ENCODE measurements around the gene RNU6-8. TPM values are rescaled to one million over a fixed set of nuclear protein-coding genes. Genes with fewer than 3 reads are reported as not detected.

RNU6-8 gene
- total RNA-seq, 4 donors from 2014 or later: not detected

DNA sequence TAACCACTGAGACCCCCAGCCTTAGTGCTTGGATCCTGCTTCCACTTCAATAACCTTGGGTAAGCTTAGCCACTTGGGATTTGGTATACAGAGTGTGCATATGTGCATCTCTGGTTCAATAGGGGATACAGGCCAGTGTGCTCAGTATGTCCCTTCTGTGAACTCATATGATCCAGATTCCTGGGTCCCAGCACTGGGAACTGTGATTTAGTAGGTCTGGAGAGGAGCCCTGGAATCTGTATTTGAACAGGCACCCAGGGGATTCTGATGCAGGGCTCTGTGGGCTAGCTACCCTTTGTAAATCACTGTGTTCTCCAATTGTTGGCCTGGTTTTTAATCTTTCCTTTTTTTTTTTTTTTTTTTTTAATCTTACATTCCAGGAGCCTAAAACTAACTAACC lies 9.8 kb upstream of the RNU6-8 start:
- Histone ChIP-seq H3K9me3 (no peaks in the 10 kb centered on the region), H3K4me3 (no peak overlapping the region), H3K27me3 (no peaks in the 10 kb centered on the region), H3K36me3 (no peaks in the 10 kb centered on the region), H3K4me1 (no peaks in the 10 kb centered on the region), H3K27ac (no peak overlapping the region)
- TF ChIP-seq, protein P1, sequence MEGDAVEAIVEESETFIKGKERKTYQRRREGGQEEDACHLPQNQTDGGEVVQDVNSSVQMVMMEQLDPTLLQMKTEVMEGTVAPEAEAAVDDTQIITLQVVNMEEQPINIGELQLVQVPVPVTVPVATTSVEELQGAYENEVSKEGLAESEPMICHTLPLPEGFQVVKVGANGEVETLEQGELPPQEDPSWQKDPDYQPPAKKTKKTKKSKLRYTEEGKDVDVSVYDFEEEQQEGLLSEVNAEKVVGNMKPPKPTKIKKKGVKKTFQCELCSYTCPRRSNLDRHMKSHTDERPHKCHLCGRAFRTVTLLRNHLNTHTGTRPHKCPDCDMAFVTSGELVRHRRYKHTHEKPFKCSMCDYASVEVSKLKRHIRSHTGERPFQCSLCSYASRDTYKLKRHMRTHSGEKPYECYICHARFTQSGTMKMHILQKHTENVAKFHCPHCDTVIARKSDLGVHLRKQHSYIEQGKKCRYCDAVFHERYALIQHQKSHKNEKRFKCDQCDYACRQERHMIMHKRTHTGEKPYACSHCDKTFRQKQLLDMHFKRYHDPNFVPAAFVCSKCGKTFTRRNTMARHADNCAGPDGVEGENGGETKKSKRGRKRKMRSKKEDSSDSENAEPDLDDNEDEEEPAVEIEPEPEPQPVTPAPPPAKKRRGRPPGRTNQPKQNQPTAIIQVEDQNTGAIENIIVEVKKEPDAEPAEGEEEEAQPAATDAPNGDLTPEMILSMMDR (IDR thresholded peaks at IDR 0.05): no peak
- no peak for TF ChIP-seq POLR2A (IDR thresholded peaks at IDR 0.05)
- no peak for DNase-seq
- intact Hi-C loops (cut with DNase I): no loop called here

DNA sequence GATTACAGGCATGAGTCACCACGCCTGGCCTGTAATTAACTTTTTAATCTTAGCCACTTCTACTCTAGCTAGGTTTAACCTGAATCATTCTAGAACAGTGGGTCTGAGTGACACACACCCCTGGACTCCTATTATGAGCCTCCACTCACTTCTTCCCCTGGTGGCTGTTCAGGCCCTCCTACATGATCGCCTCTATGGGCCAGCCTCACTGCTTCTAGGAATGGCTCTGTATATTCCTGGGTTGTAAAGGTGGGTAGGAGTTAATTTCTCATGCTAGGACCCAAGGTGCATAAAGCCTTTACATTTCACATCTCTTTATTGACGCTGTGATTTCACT lies 8.0 kb upstream of the RNU6-8 start:
- no peaks in the 10 kb centered on the region for H3K4me1 ChIP-seq
- H3K4me3 ChIP-seq: no peak overlapping the region
- H3K9me3 ChIP-seq: no peaks in the 10 kb centered on the region
- TF ChIP-seq, protein P1 (IDR thresholded peaks at IDR 0.05): no peak
- no peak for TF ChIP-seq POLR2A (IDR thresholded peaks at IDR 0.05)
- H3K36me3 ChIP-seq: no peaks in the 10 kb centered on the region
- WGBS, 2 donors: 90 to 91% methylated on average over 3 of the region's 3 CpGs
- H3K27me3 ChIP-seq: no peaks in the 10 kb centered on the region
- DNase-seq: no peak
- no peak overlapping the region for H3K27ac ChIP-seq
- intact Hi-C loops (cut with DNase I): no loop called here

DNA sequence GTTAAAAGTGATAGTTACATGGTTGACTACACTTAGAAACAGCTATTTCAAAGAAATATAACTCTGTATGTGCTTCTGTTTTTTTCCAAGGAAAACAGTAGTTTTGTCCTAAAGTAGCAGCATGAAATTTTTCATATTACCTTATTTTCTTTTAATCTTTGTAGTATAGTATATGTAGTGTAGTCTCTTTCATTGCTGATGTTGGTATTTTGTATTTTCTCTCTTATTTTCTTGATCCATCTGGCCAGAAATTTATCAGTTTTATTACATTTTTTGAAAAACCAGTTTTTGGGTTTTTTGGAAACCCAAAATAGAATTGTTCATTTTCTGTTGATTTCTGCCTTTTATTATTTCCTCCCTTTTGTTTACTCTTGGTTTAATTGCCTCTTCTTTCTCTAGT lies 6.4 kb upstream of the RNU6-8 start:
- Histone ChIP-seq H3K4me1 (peaks cover 0 to 3% (median 0%) of the 10 kb centered on the region in 3 donors), H3K4me3 (no peak overlapping the region), H3K9me3 (no peaks in the 10 kb centered on the region), H3K36me3 (no peaks in the 10 kb centered on the region), H3K27me3 (no peaks in the 10 kb centered on the region), H3K27ac (no peak overlapping the region)
- DNase-seq: no peak
- TF ChIP-seq, protein P1 (IDR thresholded peaks at IDR 0.05): no peak
- no peak for TF ChIP-seq POLR2A (IDR thresholded peaks at IDR 0.05)
- intact Hi-C loops (cut with DNase I): no loop called here

DNA sequence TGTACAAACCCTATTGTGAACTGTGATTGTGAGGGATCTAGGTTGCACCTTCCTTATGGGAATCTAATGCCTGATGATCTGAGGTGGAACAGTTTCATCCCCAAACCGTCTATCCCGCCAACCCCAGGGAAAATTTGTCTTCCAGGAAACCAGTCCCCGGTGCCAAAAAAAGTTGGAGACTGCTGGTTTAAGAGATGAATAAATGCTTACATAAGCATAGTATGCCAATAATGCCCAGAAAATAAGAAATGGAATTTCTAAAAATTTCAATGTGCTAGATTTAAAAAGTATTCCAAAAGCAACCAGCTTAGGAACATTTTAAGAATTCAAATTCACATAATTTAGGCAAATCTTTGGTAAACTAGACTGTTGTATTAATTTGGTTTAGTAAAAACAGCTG lies 5.4 kb upstream of the RNU6-8 start:
- WGBS, 2 donors: 70 to 75% methylated on average over 2 to 3 of the region's 3 CpGs
- no peak overlapping the region for H3K4me3 ChIP-seq
- no peak overlapping the region for H3K27ac ChIP-seq
- H3K36me3 ChIP-seq: no peaks in the 10 kb centered on the region
- no peaks in the 10 kb centered on the region for H3K27me3 ChIP-seq
- H3K9me3 ChIP-seq: no peaks in the 10 kb centered on the region
- DNase-seq: no peak
- intact Hi-C loops (cut with DNase I): no loop called here
- TF ChIP-seq, protein P1 (IDR thresholded peaks at IDR 0.05): no peak
- no peak for TF ChIP-seq POLR2A (IDR thresholded peaks at IDR 0.05)
- H3K4me1 ChIP-seq: peaks cover 0 to 12% (median 0%) of the 10 kb centered on the region in 3 donors

DNA sequence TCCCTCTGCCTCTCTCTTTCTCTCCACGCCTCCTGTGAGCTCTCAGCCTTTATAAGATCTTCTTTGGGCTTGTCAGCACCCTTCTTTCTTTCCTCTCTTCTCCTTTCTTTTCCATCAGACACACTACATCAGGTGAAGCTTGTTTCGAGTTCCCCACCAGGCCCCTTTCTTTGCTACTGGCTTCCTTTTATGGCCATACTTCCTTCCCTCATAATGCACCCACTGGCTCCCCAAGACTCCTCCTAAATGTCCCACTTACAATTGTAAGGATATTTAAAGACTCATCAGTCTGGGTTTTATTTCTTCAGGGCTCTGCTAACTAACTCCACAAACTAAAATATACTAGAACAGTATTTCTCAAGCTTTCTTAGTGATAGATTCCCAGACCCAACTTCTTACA lies 3.5 kb upstream of the RNU6-8 start:
- WGBS, 2 donors: 74 to 76% methylated on average over 2 of the region's 2 CpGs
- Histone ChIP-seq H3K27ac (no peak overlapping the region), H3K4me1 (peaks cover 0 to 32% (median 6%) of the 10 kb centered on the region in 3 donors), H3K36me3 (no peaks in the 10 kb centered on the region), H3K9me3 (no peaks in the 10 kb centered on the region), H3K4me3 (no peak overlapping the region), H3K27me3 (no peaks in the 10 kb centered on the region)
- DNase-seq: no peak
- TF ChIP-seq, protein P1 (IDR thresholded peaks at IDR 0.05): no peak
- TF ChIP-seq POLR2A (IDR thresholded peaks at IDR 0.05): no peak
- intact Hi-C loops (cut with DNase I): no loop called here
